Erythroblast (primary cell): ENCODE results near the gene KCNK6.

Experiments used
- GATA1 ChIP-seq: IDR thresholded peaks from 2 replicates; pipeline ENCODE4 v1.6.1; 2011; ENCODE audit warnings: low read depth, mild to moderate bottlenecking, control low read depth, low read length, moderate library complexity
- POLR2A ChIP-seq: IDR thresholded peaks from 2 replicates; pipeline ENCODE4 v1.6.1; 2011; ENCODE audit warnings: mild to moderate bottlenecking, low read length

- no peak for TF ChIP-seq POLR2A
- no peak for TF ChIP-seq GATA1
Measured at GRCh38 chr19:38326591-38326990, 6.9 kb downstream of the KCNK6 start.
